Mucosa of stomach (tissue), 1 donor: Measurements from ENCODE around the gene BCKDHA.
A peak's percentile ranks its signal among the peaks of the same experiment; 100 is the strongest.
"Not testable (repeated sequence)": the region's sequence is repeated elsewhere in the genome, so short reads cannot be mapped to it uniquely, and the experiment has no call there.

ENCODE experiments used
- H3K27me3 ChIP-seq: one replicate; pipeline ENCODE4 v1.7.0; 2013; ENCODE audit warnings: mild to moderate bottlenecking, low read length; ENCODE audit not compliant: control insufficient read depth, insufficient read depth
- H3K36me3 ChIP-seq: one replicate; pipeline ENCODE4 v1.7.0; 2013; ENCODE audit warnings: low read length; ENCODE audit not compliant: control insufficient read depth, insufficient read depth
- H3K4me1 ChIP-seq: one replicate; pipeline ENCODE4 v1.7.0; 2013; ENCODE audit warnings: mild to moderate bottlenecking, low read length; ENCODE audit not compliant: control insufficient read depth, insufficient read depth
- H3K4me3 ChIP-seq: one replicate; pipeline ENCODE4 v1.7.0; 2013; ENCODE audit warnings: low read length
- H3K9ac ChIP-seq: one replicate; pipeline ENCODE4 v1.7.0; 2013; ENCODE audit warnings: mild to moderate bottlenecking, low read length, moderate library complexity
- H3K9me3 ChIP-seq: one replicate; pipeline ENCODE4 v1.7.0; 2013; ENCODE audit warnings: mild to moderate bottlenecking, low read length, moderate library complexity; ENCODE audit not compliant: control insufficient read depth
- donor health status: Pancreatic carcinoma.

BCKDHA gene

GRCh38 chr19:41398050-41398418 lies 416 bp downstream of the BCKDHA start:
- H3K9ac ChIP-seq, result peak overlapping the region; percentile 88
- peak overlapping the region; percentile 87 for H3K4me3 ChIP-seq
- no peaks in the 10 kb centered on the region for H3K27me3 ChIP-seq
- peaks cover 1% of the 10 kb centered on the region for H3K36me3 ChIP-seq
- H3K9me3 ChIP-seq, result no peaks in the 10 kb centered on the region
- peaks cover 8% of the 10 kb centered on the region for H3K4me1 ChIP-seq

DNA sequence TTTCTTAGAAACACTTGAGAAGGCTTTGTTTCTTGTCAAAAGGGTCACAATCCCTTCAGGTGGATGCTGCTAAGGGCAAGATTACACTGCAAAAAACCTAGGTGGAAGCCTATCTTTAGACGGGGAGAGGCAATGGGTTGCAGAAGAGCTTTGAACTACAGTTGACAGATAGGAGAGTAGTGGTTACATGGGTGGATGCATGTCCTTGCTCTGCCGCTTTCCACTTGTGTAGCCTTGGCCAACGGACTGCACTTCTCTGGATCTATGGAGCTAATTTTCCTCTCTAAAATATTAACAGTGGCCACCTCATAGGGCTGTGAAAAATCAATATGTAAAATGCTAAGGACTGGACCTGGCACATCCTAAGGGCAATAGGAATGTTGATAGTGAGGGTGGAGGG lies 980 bp downstream of the BCKDHA start:
- peaks cover 8% of the 10 kb centered on the region for H3K4me1 ChIP-seq
- no peaks in the 10 kb centered on the region for H3K27me3 ChIP-seq
- H3K36me3 ChIP-seq, result peaks cover 7% of the 10 kb centered on the region
- peak overlapping the region; percentile 88 for H3K9ac ChIP-seq
- no peaks in the 10 kb centered on the region for H3K9me3 ChIP-seq
- peak overlapping the region; percentile 87 for H3K4me3 ChIP-seq

GRCh38 chr19:41399091-41399490 lies 1.5 kb downstream of the BCKDHA start:
- H3K9ac ChIP-seq, result peak overlapping the region; percentile 88
- no peak overlapping the region for H3K4me3 ChIP-seq
- H3K4me1 ChIP-seq, result peaks cover 8% of the 10 kb centered on the region
- H3K36me3 ChIP-seq, result peaks cover 7% of the 10 kb centered on the region
- H3K9me3 ChIP-seq, result no peaks in the 10 kb centered on the region
- H3K27me3 ChIP-seq, result no peaks in the 10 kb centered on the region

DNA sequence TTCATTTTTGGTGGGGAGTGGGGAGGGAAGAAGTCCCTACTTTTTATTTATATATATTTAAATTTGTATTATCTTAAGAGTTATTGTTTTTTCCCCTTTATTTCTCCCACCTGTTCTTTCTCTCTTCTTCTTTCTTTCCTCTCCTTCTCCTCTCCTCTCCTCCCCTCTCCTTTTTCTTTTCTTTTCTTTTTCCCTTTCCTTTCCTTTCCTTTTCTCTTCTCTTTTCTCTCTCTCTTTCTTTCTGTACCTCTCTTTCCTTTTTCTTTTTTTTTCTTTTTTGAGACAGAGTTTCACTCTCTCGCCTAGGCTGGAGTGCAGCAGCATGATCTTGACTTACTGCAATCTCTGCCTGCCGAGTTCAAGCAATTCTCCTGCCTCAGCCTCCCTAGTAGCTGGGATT lies 1.9 kb downstream of the BCKDHA start:
- Histone ChIP-seq H3K9me3 (no peaks in the 10 kb centered on the region), H3K4me3 (no peak overlapping the region), H3K36me3 (peaks cover 7% of the 10 kb centered on the region), H3K27me3 (no peaks in the 10 kb centered on the region), H3K9ac (no peak overlapping the region), H3K4me1 (peaks cover 8% of the 10 kb centered on the region)

GRCh38 chr19:41401483-41401882 lies 3.9 kb downstream of the BCKDHA start:
- H3K9ac ChIP-seq, result no peak overlapping the region
- H3K9me3 ChIP-seq, result no peaks in the 10 kb centered on the region
- peaks cover 7% of the 10 kb centered on the region for H3K36me3 ChIP-seq
- no peak overlapping the region for H3K4me3 ChIP-seq
- H3K4me1 ChIP-seq, result peaks cover 8% of the 10 kb centered on the region
- no peaks in the 10 kb centered on the region for H3K27me3 ChIP-seq

DNA sequence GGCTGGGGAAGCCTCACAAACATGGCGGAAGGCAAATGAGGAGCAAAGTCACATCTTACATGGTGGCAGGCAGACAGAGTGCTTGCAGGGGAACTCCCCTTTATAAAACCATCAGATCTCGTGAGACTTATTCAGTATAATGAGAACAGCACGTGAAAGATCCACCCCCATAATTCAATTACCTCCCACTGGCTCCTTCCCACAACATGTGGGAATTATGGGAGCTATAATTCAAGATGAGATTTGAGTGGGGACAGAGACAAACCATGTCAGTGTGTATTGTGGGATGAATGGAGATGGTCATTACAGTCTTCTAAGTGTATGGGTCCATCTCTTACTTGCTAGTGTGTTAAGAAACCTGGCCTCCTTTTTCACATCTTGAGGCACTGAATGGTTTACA lies 4.4 kb downstream of the BCKDHA start:
- no peak overlapping the region for H3K9ac ChIP-seq
- peaks cover 7% of the 10 kb centered on the region for H3K36me3 ChIP-seq
- peaks cover 8% of the 10 kb centered on the region for H3K4me1 ChIP-seq
- no peaks in the 10 kb centered on the region for H3K27me3 ChIP-seq
- no peaks in the 10 kb centered on the region for H3K9me3 ChIP-seq
- no peak overlapping the region for H3K4me3 ChIP-seq

- Histone ChIP-seq H3K27me3 (no peaks in the 10 kb centered on the region), H3K36me3 (peaks cover 7% of the 10 kb centered on the region), H3K4me3 (no peak overlapping the region), H3K9ac (no peak overlapping the region), H3K4me1 (peaks cover 12% of the 10 kb centered on the region), H3K9me3 (no peaks in the 10 kb centered on the region)
Measured at GRCh38 chr19:41403181-41403970, 5.8 kb downstream of the BCKDHA start.

DNA sequence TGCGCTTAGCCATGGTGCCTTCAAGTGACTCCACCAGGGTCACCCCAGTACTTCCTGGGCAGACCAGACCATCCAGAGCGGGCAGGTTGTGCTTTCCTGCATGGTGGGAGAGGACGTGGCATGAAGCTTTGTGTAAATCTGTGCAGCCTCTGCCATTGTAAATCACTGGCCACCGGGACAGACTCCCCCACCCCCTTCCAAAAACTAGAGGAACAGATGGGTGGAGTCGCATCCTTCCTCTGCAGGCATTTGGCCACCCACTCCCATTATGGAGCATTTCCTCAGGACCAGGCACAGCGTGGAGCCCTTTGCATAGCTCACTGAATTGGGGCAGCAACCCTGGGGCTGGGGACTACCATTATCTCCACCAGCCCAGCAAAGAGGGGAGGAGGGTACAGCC lies 8.2 kb downstream of the BCKDHA start:
- no peak overlapping the region for H3K9ac ChIP-seq
- H3K9me3 ChIP-seq, result no peaks in the 10 kb centered on the region
- H3K4me1 ChIP-seq, result peaks cover 29% of the 10 kb centered on the region
- H3K27me3 ChIP-seq, result no peaks in the 10 kb centered on the region
- peaks cover 7% of the 10 kb centered on the region for H3K36me3 ChIP-seq
- no peak overlapping the region for H3K4me3 ChIP-seq

GRCh38 chr19:41407271-41407670 lies 9.7 kb downstream of the BCKDHA start:
- no peaks in the 10 kb centered on the region for H3K27me3 ChIP-seq
- H3K4me1 ChIP-seq, result peaks cover 39% of the 10 kb centered on the region
- H3K4me3 ChIP-seq, result no peak overlapping the region
- H3K9ac ChIP-seq, result no peak overlapping the region
- no peaks in the 10 kb centered on the region for H3K9me3 ChIP-seq
- H3K36me3 ChIP-seq, result peaks cover 7% of the 10 kb centered on the region

- Histone ChIP-seq H3K9ac (no peak overlapping the region), H3K4me1 (peaks cover 39% of the 10 kb centered on the region)
Measured at GRCh38 chr19:41408256-41408655, 10.6 kb downstream of the BCKDHA start.

DNA sequence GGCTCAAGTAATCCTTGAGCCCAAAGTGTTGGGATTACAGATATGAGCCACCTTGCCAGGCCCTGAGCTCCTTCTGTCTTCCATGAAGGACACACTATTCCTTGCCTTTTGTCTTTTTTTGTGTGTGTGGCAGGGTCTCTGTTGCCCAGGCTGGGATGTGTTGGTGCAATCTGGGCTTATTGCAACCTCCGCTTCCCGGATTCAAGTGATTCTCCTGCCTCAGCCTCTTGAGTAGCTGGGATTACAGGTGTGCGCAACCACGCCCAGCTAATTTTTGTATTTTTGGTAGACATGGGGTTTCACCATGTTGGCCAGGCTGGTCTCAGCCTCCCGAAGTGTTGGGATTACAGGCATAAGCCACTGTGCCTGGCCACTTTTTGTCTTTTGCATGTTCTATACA lies 11.2 kb downstream of the BCKDHA start:
- H3K4me1 ChIP-seq, result peaks cover 39% of the 10 kb centered on the region
- H3K36me3 ChIP-seq, H3K4me3 ChIP-seq, H3K27me3 ChIP-seq, H3K9me3 ChIP-seq: not testable (repeated sequence)
- peak overlapping the region; percentile 41 for H3K9ac ChIP-seq

More at GRCh38 chr19:41408256-41408655, 10.6 kb downstream of the BCKDHA start:
- no peak overlapping the region for H3K4me3 ChIP-seq
- H3K27me3 ChIP-seq, result no peaks in the 10 kb centered on the region
- no peaks in the 10 kb centered on the region for H3K9me3 ChIP-seq
- H3K36me3 ChIP-seq, result peaks cover 3% of the 10 kb centered on the region

DNA sequence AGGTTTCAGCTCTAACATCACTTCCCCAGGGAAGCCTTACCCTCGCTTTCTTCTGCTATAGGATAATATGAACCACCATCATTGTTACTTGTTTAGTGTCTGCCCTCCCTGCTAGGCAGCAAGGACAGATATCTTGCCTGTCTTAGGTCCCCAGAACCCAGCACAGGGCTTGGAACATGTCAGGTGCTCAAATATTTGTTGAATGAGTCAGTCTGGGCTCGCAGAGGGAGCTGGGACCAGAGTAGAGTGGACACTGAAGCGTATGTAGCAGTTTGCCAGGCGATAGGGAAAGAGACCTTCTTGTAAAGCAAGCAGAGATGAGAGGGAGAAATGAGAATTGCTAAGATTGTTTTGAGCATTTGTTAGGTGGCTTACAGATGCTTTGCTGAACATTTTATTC lies 11.7 kb downstream of the BCKDHA start:
- H3K9me3 ChIP-seq, result no peaks in the 10 kb centered on the region
- H3K4me3 ChIP-seq, result no peak overlapping the region
- peak overlapping the region; percentile 41 for H3K9ac ChIP-seq
- peaks cover 39% of the 10 kb centered on the region for H3K4me1 ChIP-seq
- H3K27me3 ChIP-seq, result no peaks in the 10 kb centered on the region
- no peaks in the 10 kb centered on the region for H3K36me3 ChIP-seq
